Lower lobe of right lung (tissue), 2 donors: ENCODE measurements around the gene TPSG1. TPM values are rescaled to one million over a fixed set of nuclear protein-coding genes. Genes with fewer than 3 reads are reported as not detected.

Experiments used
- ATAC-seq, 2 donors: fragments of 200-7000 bp; cut with Tn5 transposase; one replicate each; pipeline ENCODE4 v1.9.1; 2020 to 2022; ENCODE audit warnings: mild to moderate bottlenecking in 2 of 2, moderate library complexity in 2 of 2
- DNase-seq: peaks from one replicate; pipeline ENCODE4 v3.0.0-alpha.2; 2020
- H3K27ac ChIP-seq: fragments of 200-600 bp; one replicate; pipeline ENCODE4 v1.8.0; 2022
- H3K27me3 ChIP-seq: fragments of 200-600 bp; one replicate; pipeline ENCODE4 v1.8.0; 2022; ENCODE audit warnings: low read depth
- H3K36me3 ChIP-seq: fragments of 200-600 bp; one replicate; pipeline ENCODE4 v1.8.0; 2022; ENCODE audit warnings: mild to moderate bottlenecking
- H3K4me1 ChIP-seq: fragments of 200-600 bp; one replicate; pipeline ENCODE4 v1.8.0; 2022
- H3K4me3 ChIP-seq: fragments of 200-600 bp; one replicate; pipeline ENCODE4 v1.8.0; 2022; ENCODE audit warnings: mild to moderate bottlenecking
- H3K9me3 ChIP-seq: fragments of 200-600 bp; one replicate; pipeline ENCODE4 v1.8.0; 2022
- CTCF ChIP-seq: fragments of 200-600 bp; IDR thresholded peaks from one replicate; pipeline ENCODE4 v1.8.0; 2022; ENCODE audit warnings: antibody characterized with exemption, mild to moderate bottlenecking
- intact Hi-C: fragments of 100-400 bp; cut with DNase I; formaldehyde crosslinking; loops from one replicate; pipeline ENCODE4 v1.11.0; 2022
- total RNA-seq: library from RNA; stranded (reverse); fragmentation: NEBNext Ultra II Directional; extraction: Animal tissue kit (Norgen Biotek cat#: 25700); gene quantifications from one replicate; pipeline ENCODE4 v1.2.1, GENCODE V29; 2021
- donor health status: DM: no; HTN: yes; CAD: no; lungs with severe emphysema.

The TPSG1 gene
- total RNA-seq, 1 donor from 2014 or later = 2.9 TPM

DNA sequence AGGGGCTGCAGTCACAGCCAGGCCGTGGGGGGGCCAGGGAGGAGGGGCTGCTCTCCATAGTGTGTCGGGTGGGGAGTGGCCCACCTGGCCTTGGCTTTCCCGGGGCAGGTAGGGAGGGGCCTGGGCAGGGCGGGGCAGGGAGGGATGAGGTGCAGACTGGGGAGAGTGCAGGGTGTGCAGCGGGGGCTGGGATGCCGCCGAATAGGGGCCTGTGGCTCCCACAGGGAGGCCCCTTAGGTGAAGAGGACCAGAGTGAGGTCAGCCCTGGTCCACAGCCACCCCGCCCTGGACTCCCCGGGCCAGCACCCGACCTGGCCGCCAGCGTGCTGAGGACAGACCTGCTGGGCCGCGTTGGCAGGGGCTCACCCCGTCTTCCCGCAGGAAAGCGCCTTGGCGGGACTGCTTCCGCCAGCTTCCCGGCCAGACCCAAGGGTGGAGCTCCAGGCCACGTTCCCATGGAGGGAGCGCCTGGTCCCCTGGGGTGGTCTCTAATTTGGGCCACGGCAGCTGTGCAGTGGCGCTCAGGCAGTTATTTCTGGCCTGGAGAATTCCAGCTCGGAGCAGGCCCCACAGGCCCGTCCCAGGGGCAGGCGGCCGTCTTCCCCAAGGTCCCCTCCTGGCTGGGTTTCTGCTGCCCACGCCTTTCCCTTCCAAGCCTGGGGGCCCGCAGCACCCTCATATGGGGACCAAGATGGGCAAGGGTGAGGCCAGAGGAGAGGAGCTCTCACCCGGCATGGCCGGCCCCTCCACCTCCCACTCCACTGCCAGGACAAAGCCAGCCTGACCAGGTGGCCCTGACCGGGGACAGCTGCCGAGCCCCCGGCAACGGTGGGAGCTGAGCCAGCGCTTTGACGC is 44.3 kb downstream of the TPSG1 start:
- ATAC-seq (no peak), DNase-seq (no peak)
- no peak overlapping the region for H3K27ac ChIP-seq
- H3K36me3 ChIP-seq = no peaks in the 10 kb centered on the region
- peaks cover 4% of the 10 kb centered on the region for H3K27me3 ChIP-seq
- H3K4me3 ChIP-seq = no peak overlapping the region
- no peaks in the 10 kb centered on the region for H3K9me3 ChIP-seq
- intact Hi-C loops = no loop called here
- TF ChIP-seq CTCF = no peak
- peaks cover 16% of the 10 kb centered on the region for H3K4me1 ChIP-seq

- Histone ChIP-seq H3K4me1 (peaks cover 16% of the 10 kb centered on the region), H3K4me3 (no peak overlapping the region), H3K27me3 (no peaks in the 10 kb centered on the region), H3K36me3 (no peaks in the 10 kb centered on the region), H3K9me3 (no peaks in the 10 kb centered on the region), H3K27ac (no peak overlapping the region)
- no peak for ATAC-seq
- no peak for DNase-seq
- intact Hi-C loops = no loop called here
- TF ChIP-seq CTCF = no peak
These were observed 46.7 kb downstream of the TPSG1 start for GRCh38 chr16:1178295-1178910.

- H3K27ac ChIP-seq = no peak overlapping the region
These were observed 47.3 kb downstream of the TPSG1 start for GRCh38 chr16:1177750-1178149.

DNA sequence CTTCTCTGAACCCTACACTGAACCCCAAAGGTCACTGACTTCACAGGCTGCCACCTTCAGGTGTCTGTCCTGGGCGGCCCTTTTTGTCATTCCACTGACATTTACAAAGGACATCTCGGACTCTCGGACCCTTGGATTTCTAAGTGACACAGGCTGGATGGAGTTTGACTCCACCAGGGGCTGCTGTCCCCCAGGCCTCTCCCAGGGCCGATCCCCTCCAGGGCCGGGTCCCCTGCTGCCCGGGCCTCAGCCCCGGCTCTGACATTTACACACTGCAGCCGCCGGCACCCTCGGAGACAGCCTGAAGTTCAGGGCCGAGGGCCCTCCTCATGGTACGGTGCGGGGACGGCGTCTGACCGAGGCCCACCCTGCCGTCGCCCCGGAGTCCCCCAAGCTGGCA is 48.0 kb downstream of the TPSG1 start:
- H3K4me1 ChIP-seq = peaks cover 3% of the 10 kb centered on the region
- no peak overlapping the region for H3K27ac ChIP-seq
- peaks cover 9% of the 10 kb centered on the region for H3K27me3 ChIP-seq
- no peak for TF ChIP-seq CTCF
- H3K36me3 ChIP-seq = no peaks in the 10 kb centered on the region
- H3K9me3 ChIP-seq = no peaks in the 10 kb centered on the region
- ATAC-seq (no peak), DNase-seq (no peak)
- H3K4me3 ChIP-seq = no peak overlapping the region
- intact Hi-C loops = no loop called here

More at GRCh38 chr16:1177750-1178149, 47.3 kb downstream of the TPSG1 start:
- no peak for DNase-seq
- no peak for ATAC-seq
- Histone ChIP-seq H3K4me3 (no peak overlapping the region), H3K4me1 (peaks cover 10% of the 10 kb centered on the region), H3K27me3 (peaks cover 2% of the 10 kb centered on the region), H3K36me3 (no peaks in the 10 kb centered on the region), H3K9me3 (no peaks in the 10 kb centered on the region)
- TF ChIP-seq CTCF = no peak
- intact Hi-C loops = no loop called here

- DNase-seq = no peak
- Histone ChIP-seq H3K9me3 (no peaks in the 10 kb centered on the region), H3K4me1 (no peaks in the 10 kb centered on the region), H3K4me3 (no peak overlapping the region), H3K27me3 (peaks cover 14% of the 10 kb centered on the region), H3K27ac (no peak overlapping the region), H3K36me3 (no peaks in the 10 kb centered on the region)
- no peak for TF ChIP-seq CTCF
- ATAC-seq = no peak
- intact Hi-C loops = no loop called here
These were observed 48.7 kb downstream of the TPSG1 start for GRCh38 chr16:1176280-1176897.
